Right ventricle myocardium inferior (tissue), 1 donor: Measurements from ENCODE around the gene BMP7. TPM values are rescaled to one million over a fixed set of nuclear protein-coding genes. Genes with fewer than 3 reads are reported as not detected.

ENCODE experiments used
- ATAC-seq: fragments of 200-7000 bp; cut with Tn5 transposase; one replicate; pipeline ENCODE4 v1.9.1; 2020; ENCODE audit warnings: mild to moderate bottlenecking, moderate library complexity
- DNase-seq: peaks from one replicate; pipeline ENCODE4 v3.0.0; 2021; ENCODE audit errors: missing footprints
- intact Hi-C: fragments of 100-400 bp; cut with DNase I; formaldehyde crosslinking; loops from one replicate; pipeline ENCODE4 v1.11.0; 2022
- total RNA-seq: library from RNA; stranded (reverse); fragmentation: NEBNext Ultra II Directional; extraction: Animal tissue kit (Norgen Biotek cat#: 25700); gene quantifications from one replicate; pipeline ENCODE4 v1.2.1, GENCODE V29; 2021
- donor health status: DM: no; HTN: yes; CAD: no; lungs with severe emphysema.

BMP7 gene
- total RNA-seq, 1 donor from 2014 or later: 27.2 TPM

DNA sequence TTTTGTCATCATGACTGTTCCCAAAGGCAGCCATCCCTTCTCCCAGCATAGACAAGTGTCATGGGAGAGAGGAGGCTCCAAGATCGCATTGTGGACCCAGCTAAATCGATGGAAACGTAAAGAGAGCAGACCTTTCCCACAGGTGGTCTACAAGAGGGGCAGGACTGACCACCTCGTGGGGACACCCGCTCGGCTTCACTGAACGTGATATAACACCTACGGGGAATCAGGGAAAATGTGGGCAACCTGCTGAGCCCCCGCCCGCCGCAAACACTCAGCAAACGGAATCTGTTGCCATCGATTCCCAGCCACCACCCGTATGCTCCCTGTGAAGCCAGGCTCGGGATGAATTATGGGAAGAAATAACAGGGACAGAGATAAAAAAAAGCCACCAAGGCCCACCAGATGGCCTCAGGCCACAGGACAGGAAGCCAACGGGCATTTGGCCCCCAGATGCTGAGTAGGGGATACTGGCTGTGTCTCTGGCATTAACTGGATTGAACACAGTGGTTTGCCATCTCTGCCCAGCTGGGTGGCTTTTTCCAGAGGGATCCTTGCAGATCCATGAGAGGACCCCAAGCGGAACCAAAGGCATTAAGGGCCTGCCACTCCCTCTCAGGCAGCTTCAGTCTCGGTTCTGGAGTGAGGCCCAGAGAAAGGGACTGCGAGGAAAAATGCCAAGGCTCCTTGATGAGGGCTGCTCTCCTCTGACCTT lies 44.4 kb downstream of the BMP7 start:
- intact Hi-C loops: no loop called here
- ATAC-seq: no peak
- no peak for DNase-seq

GRCh38 chr20:57220337-57221145 lies 45.9 kb downstream of the BMP7 start:
- no peak for DNase-seq
- intact Hi-C loops: no loop called here
- no peak for ATAC-seq

DNA sequence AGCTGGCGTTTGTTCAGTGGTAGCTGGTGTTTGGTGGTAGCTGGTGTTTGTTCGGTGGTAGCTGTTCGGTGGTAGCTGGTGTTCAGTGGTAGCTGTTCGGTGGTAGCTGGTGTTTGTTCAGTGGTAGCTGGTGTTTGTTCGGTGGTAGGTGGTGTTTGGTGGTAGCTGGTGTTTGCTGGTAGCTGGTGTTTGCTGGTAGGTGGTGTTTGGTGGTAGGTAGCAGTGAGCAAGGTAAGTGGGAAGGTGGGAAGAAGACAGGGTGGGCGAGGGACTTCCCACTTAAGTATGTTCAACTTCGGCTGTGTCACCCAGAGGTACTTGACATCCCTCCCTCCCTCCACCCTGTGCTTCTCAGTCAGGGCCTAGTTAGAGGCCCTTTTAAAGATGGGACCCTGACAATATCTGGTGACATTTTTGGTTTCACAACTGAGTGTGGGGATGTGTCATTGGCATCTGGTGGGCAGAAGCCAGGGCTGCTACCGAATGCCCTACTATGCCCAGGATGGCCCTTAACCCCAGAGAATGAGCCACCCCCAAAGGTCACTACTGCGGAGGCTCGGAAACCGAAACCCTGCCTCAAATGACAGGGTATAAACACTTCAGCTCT lies 47.3 kb downstream of the BMP7 start:
- ATAC-seq: no peak
- DNase-seq: no peak
- intact Hi-C loops: no loop called here

GRCh38 chr20:57218489-57218888 lies 48.0 kb downstream of the BMP7 start:
- intact Hi-C loops: no loop called here
- ATAC-seq: no peak
- no peak for DNase-seq

- ATAC-seq (no peak), DNase-seq (no peak)
- intact Hi-C loops: no loop called here
Measured at GRCh38 chr20:57217802-57218201, 48.6 kb downstream of the BMP7 start.

- ATAC-seq (no peak), DNase-seq (no peak)
- intact Hi-C loops: no loop called here
Measured at GRCh38 chr20:57216669-57217068, 49.8 kb downstream of the BMP7 start.

GRCh38 chr20:57215826-57216471 lies 50.5 kb downstream of the BMP7 start:
- DNase-seq: no peak
- intact Hi-C loops: no loop called here
- no peak for ATAC-seq

- DNase-seq (no peak), ATAC-seq (no peak)
- intact Hi-C loops: no loop called here
Measured at GRCh38 chr20:57215426-57215825, 51.0 kb downstream of the BMP7 start.

- intact Hi-C loops: no loop called here
- DNase-seq (no peak), ATAC-seq (no peak)
Measured at GRCh38 chr20:57214948-57215347, 51.5 kb downstream of the BMP7 start.

- intact Hi-C loops: no loop called here
- DNase-seq (no peak), ATAC-seq (no peak)
Measured at GRCh38 chr20:57214427-57214826, 52.0 kb downstream of the BMP7 start.

DNA sequence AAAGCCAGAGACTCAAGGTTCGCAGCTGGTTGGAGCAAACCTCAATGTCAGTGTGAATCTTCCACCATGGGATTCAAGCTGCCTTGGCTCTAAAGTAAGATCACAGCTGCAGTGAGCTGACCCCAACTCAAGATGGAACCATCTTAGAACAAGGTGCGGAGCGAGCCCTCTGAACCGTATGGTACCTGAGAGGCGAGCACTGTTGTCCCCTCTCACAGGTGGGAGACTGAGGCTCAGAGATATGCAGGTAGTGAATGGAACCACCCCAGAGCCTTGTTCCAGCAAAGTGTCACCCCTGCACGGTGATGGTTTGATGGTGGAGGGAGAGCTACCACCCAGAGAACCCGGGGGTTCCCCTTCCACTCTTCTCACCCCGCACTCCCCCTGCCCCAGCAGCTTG lies 52.5 kb downstream of the BMP7 start:
- intact Hi-C loops: no loop called here
- no peak for DNase-seq
- no peak for ATAC-seq

DNA sequence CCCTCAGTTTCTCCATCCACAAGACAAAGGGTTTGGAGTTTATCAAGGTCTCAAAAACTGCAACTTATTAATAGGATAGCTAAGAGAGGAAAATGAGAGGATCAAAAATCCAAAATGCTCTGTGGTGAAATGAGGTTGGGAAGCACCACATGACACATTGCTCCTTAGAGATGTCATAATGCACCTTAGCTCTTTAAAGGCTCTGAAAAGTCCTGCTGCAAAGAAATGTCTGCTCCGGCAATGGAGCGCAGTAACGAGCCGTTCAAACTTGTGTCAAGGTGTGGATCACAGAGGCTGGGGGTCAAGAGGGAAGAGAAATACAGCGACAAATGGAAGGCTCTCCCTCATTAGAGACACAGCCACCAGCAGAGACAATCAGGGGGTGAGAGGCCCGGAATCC lies 53.1 kb downstream of the BMP7 start:
- DNase-seq: no peak
- intact Hi-C loops: no loop called here
- ATAC-seq: no peak

DNA sequence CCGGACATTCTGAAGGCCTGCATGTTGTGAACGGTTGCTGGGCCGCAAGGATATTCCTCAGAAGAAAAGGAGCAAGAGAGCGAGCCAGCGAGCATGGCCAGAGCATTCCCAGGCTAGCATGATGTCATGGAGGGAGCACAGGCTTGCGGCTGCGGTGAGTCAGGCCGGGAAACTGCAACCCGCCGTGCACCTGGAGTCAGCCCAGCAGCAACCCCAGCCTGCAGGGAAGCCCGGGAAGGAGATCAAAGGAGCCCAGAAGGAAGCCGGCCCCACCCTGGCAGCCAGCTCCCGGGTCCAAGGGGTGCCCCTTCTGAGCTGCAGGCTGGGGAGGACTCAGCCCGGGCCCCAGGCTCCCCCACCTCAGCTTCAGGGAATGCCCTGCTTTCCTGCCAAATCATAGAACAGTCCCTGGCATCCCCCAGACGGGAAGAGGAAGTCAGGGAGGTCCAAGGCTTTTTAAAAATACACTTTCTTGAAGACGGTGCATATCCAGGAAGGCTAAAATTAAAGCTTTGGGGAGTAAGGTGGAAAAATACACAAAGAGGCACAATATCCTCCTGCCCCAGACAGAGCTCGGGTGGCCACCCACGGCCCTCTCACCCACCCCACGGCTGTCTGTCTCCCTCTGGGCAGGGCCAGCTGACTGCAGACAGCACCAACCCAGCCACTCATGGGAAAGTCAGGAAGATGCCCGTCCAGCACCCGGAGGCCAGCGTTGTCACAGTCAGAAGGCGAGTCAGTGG lies 53.7 kb downstream of the BMP7 start:
- peak; percentile 83 for ATAC-seq
- intact Hi-C loops: no loop called here
- DNase-seq: peak; percentile 77

- no peak for DNase-seq
- intact Hi-C loops: no loop called here
- no peak for ATAC-seq
Measured at GRCh38 chr20:57211908-57212533, 54.4 kb downstream of the BMP7 start.

GRCh38 chr20:57211406-57211805 lies 55.0 kb downstream of the BMP7 start:
- ATAC-seq (no peak), DNase-seq (no peak)
- intact Hi-C loops: no loop called here

- intact Hi-C loops: no loop called here
- DNase-seq: no peak
- no peak for ATAC-seq
Measured at GRCh38 chr20:57210911-57211280, 55.5 kb downstream of the BMP7 start.

- DNase-seq (no peak), ATAC-seq (no peak)
- intact Hi-C loops: no loop called here
Measured at GRCh38 chr20:57210054-57210910, 56.2 kb downstream of the BMP7 start.

GRCh38 chr20:57209413-57209812 lies 57.0 kb downstream of the BMP7 start:
- DNase-seq: no peak
- ATAC-seq: no peak
- intact Hi-C loops: no loop called here
